HG03432 (cell line): ENCODE results near the gene JMJD8.

Source experiments
- ATAC-seq: cut with Tn5 transposase; IDR thresholded peaks from one replicate; pipeline ENCODE4 v1.9.1; 2021; ENCODE audit warnings: mild to moderate bottlenecking, moderate library complexity; ENCODE audit not compliant: unreplicated experiment

Gene JMJD8

GRCh38 chr16:644556-644955, 39.6 kb downstream of the JMJD8 start:
- no peak for ATAC-seq

GRCh38 chr16:643050-643368, 41.1 kb downstream of the JMJD8 start:
- no peak for ATAC-seq

- peak; percentile 43 for ATAC-seq
Observed at GRCh38 chr16:642189-643049, 41.7 kb downstream of the JMJD8 start.

GRCh38 chr16:641326-642188, 42.6 kb downstream of the JMJD8 start, which contains the start of gene MCRIP2:
Gene MCRIP2 (plus strand): TSS chr16:641828. CDS start chr16:641992, 164 bp downstream.
- ATAC-seq = peak; percentile 50

- no peak for ATAC-seq
Observed at GRCh38 chr16:640614-641013, 43.5 kb downstream of the JMJD8 start.

GRCh38 chr16:638836-639235, 45.3 kb downstream of the JMJD8 start:
- ATAC-seq = no peak

GRCh38 chr16:638034-638543, 46.0 kb downstream of the JMJD8 start:
- ATAC-seq = no peak

- no peak for ATAC-seq
Observed at GRCh38 chr16:637081-638018, 46.8 kb downstream of the JMJD8 start.

- peak; percentile 66 for ATAC-seq
Observed at GRCh38 chr16:636206-637080, 47.7 kb downstream of the JMJD8 start, which contains the start of gene METTL26. Gene METTL26 (minus strand): TSS chr16:636305. CDS start chr16:636290, 15 bp downstream.

GRCh38 chr16:635573-636205, 48.4 kb downstream of the JMJD8 start:
- peak; percentile 5 for ATAC-seq

- ATAC-seq = no peak
Observed at GRCh38 chr16:634996-635395, 49.1 kb downstream of the JMJD8 start.

- no peak for ATAC-seq
Observed at GRCh38 chr16:634051-634670, 50.0 kb downstream of the JMJD8 start.

- ATAC-seq = no peak
Observed at GRCh38 chr16:633336-634050, 50.6 kb downstream of the JMJD8 start.

GRCh38 chr16:632486-633335, 51.4 kb downstream of the JMJD8 start:
- no peak for ATAC-seq

GRCh38 chr16:631808-632358, 52.3 kb downstream of the JMJD8 start:
- no peak for ATAC-seq
